ENCODE measurements around the gene LRFN2.

LRFN2 gene

GRCh38 chr6:40432982-40433381, 154.2 kb downstream of the LRFN2 start:
- DNase-seq (ENCODE audit: low read depth) = no peak
- no peak overlapping the region for H3K4me3 ChIP-seq (replicated peaks; ENCODE audit: low read depth, low read length)
- TF ChIP-seq, protein P1, sequence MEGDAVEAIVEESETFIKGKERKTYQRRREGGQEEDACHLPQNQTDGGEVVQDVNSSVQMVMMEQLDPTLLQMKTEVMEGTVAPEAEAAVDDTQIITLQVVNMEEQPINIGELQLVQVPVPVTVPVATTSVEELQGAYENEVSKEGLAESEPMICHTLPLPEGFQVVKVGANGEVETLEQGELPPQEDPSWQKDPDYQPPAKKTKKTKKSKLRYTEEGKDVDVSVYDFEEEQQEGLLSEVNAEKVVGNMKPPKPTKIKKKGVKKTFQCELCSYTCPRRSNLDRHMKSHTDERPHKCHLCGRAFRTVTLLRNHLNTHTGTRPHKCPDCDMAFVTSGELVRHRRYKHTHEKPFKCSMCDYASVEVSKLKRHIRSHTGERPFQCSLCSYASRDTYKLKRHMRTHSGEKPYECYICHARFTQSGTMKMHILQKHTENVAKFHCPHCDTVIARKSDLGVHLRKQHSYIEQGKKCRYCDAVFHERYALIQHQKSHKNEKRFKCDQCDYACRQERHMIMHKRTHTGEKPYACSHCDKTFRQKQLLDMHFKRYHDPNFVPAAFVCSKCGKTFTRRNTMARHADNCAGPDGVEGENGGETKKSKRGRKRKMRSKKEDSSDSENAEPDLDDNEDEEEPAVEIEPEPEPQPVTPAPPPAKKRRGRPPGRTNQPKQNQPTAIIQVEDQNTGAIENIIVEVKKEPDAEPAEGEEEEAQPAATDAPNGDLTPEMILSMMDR (IDR thresholded peaks at IDR 0.05; ENCODE audit: low read length, missing control alignments) = no peak

DNA sequence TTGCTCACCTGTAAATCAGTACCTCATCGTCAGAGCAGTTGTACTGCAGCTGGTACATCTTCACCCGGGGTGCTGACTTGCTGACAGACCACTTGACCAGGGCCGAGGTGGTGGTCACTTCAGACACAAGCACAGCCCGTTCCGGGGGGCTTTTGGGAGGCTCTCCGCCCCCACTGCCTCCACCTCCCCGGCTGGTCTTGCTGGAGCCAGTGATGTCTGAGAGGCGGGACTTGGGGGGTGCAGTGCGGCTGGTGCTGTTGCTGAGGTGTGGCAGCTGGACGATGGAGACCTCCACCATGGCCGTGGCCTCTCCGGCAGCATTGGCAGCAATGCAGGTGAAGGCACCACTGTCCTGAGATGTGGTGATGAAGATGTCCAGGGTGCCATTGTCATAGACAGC, 155.5 kb downstream of the LRFN2 start:
- DNase-seq (ENCODE audit: low read depth) = no peak
- TF ChIP-seq, protein P1 (IDR thresholded peaks at IDR 0.05; ENCODE audit: low read length, missing control alignments) = no peak
- no peak overlapping the region for H3K4me3 ChIP-seq (replicated peaks; ENCODE audit: low read depth, low read length)

GRCh38 chr6:40427196-40427595, 160.0 kb downstream of the LRFN2 start:
- TF ChIP-seq, protein P1 (IDR thresholded peaks at IDR 0.05; ENCODE audit: low read length, missing control alignments) = no peak
- H3K4me3 ChIP-seq (replicated peaks; ENCODE audit: low read depth, low read length) = no peak overlapping the region
- no peak for DNase-seq (ENCODE audit: low read depth)

DNA sequence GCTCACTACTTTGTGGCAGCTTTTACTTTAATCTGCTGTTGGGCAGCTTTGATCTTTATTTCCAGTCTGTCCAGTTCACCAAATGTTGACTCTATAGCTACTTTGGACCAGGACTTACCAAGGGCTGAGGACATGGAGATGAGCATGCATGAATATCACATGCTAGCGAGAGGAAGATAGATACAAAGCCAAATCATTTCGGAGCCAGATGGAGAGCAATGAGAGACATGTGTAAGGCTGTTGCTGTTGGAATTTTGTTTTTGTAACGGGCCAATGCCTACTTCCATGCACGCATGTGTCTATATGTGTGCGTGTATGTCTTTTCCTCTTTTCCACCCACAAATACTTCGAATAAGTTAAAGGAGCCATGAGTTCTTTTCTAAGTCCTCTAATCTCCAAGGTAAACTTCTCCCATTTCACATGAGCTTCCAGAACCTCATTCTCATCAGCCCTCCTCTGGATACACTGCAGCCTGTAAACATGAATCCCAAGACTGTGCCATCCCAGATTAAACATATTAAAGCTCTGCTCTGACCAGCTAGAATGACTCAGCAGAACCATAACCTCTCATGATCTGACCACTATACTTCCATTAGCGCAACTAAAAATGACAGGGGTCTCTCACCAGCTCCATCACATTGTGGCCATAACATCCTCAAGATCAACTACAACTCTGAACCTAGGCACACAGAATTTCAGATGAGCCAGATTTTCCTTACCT, 160.7 kb downstream of the LRFN2 start:
- TF ChIP-seq, protein P1 (IDR thresholded peaks at IDR 0.05; ENCODE audit: low read length, missing control alignments) = no peak
- no peak for DNase-seq (ENCODE audit: low read depth)

GRCh38 chr6:40425192-40425919, 161.8 kb downstream of the LRFN2 start:
- no peak overlapping the region for H3K4me3 ChIP-seq (replicated peaks; ENCODE audit: low read depth, low read length)
- DNase-seq (ENCODE audit: low read depth) = no peak
- TF ChIP-seq, protein P1 (IDR thresholded peaks at IDR 0.05; ENCODE audit: low read length, missing control alignments) = no peak

More for the DNA sequence above, 160.7 kb downstream of the LRFN2 start:
- H3K4me3 ChIP-seq (replicated peaks; ENCODE audit: low read depth, low read length) = no peak overlapping the region

DNA sequence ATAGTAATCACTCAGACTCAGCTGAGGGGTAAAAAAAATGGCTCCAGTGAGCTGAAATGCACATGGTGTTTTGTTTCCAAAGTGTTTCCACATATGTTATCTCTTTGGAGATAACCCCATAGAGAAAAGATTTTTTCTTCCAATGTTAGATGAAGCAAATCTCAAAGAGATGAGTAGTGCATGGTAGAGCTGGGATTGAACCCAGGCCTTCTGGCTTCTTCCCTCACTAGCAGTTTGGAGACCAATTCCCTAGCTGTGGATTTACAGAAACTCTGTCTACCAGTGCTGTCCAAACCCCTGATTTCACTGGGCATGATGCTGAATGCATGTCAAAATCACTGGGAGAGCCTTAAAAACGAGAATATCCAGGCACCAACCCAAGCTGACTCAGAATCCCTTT, 165.1 kb downstream of the LRFN2 start:
- no peak overlapping the region for H3K4me3 ChIP-seq (replicated peaks; ENCODE audit: low read depth, low read length)
- DNase-seq (ENCODE audit: low read depth) = no peak
- TF ChIP-seq, protein P1 (IDR thresholded peaks at IDR 0.05; ENCODE audit: low read length, missing control alignments) = no peak

All from fibroblast of pulmonary artery (primary cell).